SK-N-MC (cell line): ENCODE data around the gene ZNF593OS.

Experiments used
- EZH2 ChIP-seq: fragments of 200-600 bp; sonication (generic); IDR thresholded peaks from one replicate; pipeline ENCODE4 v1.6.1; 2017; ENCODE audit warnings: antibody characterized with exemption
- FOXP2 ChIP-seq: optimal IDR thresholded peaks from 2 replicates; pipeline ENCODE3; 2011; ENCODE audit warnings: mild to moderate bottlenecking, moderate library complexity; ENCODE audit not compliant: insufficient read depth; ENCODE audit errors: extremely low read length, control extremely low read depth
- POLR2AphosphoS5 ChIP-seq: IDR thresholded peaks from 2 replicates; pipeline ENCODE4 v1.6.1; 2012; ENCODE audit warnings: mild to moderate bottlenecking, low read depth, low read length, borderline replicate concordance

GRCh38 chr1:26159743-26160039 lies 11.9 kb downstream of the ZNF593OS start:
- TF ChIP-seq EZH2 (no peak), POLR2AphosphoS5 (no peak), FOXP2 (no peak)
